Upper lobe of left lung (tissue), 6 donors: ENCODE data around the gene USP24. TPM values are rescaled to one million over a fixed set of nuclear protein-coding genes. Genes with fewer than 3 reads are reported as not detected.

ENCODE experiments used
- ATAC-seq, 2 donors: fragments of 200-7000 bp; cut with Tn5 transposase; one replicate each; pipeline ENCODE4 v1.9.1; 2022; ENCODE audit warnings: mild to moderate bottlenecking in 2 of 2, moderate library complexity in 2 of 2; ENCODE audit not compliant: low FRiP score in 2 of 2
- DNase-seq, 2 donors: peaks; one replicate each; pipeline ENCODE4 v3.0.0-alpha.2; 2019 to 2020
- H3K27ac ChIP-seq, 4 donors: fragments of 200-600 bp; sonication (generic); one replicate each; pipeline ENCODE4 v1.5.1; 2016 to 2019
- H3K27me3 ChIP-seq, 4 donors: fragments of 200-600 bp; sonication (generic); one replicate each; pipeline ENCODE4 v1.5.1; 2017 to 2019
- H3K36me3 ChIP-seq, 4 donors: fragments of 200-600 bp; sonication (generic); one replicate each; pipeline ENCODE4 v1.5.1; 2016 to 2019
- H3K4me1 ChIP-seq, 4 donors: fragments of 200-600 bp; sonication (generic); one replicate each; pipeline ENCODE4 v1.5.1; 2018 to 2019
- H3K4me3 ChIP-seq, 4 donors: fragments of 200-600 bp; sonication (generic); one replicate each; pipeline ENCODE4 v1.5.1; 2017 to 2019; ENCODE audit warnings: mild to moderate bottlenecking in 2 of 4, moderate library complexity in 1 of 4
- H3K9me3 ChIP-seq, 4 donors: fragments of 200-600 bp; sonication (generic); one replicate each; pipeline ENCODE4 v1.5.1; 2018 to 2019
- CTCF ChIP-seq, 6 experiments: fragments of 450-650 bp in 4 of 6; fragments of 200-600 bp in 2 of 6; sonication (generic) in 2 of 6; IDR thresholded peaks; one replicate each; pipeline ENCODE4 v1.5.1; 2016 to 2019; ENCODE audit warnings: antibody characterized with exemption in 6 of 6
- EP300 ChIP-seq, 4 donors: sonication (generic); formaldehyde crosslinking; IDR thresholded peaks; one replicate each; pipeline ENCODE4 v1.5.1; 2017; ENCODE audit warnings: antibody characterized with exemption in 4 of 4, control low read depth in 2 of 4
- POLR2A ChIP-seq, 4 donors: fragments of 450-650 bp; IDR thresholded peaks; one replicate each; pipeline ENCODE4 v1.5.1; 2016 to 2017; ENCODE audit warnings: antibody characterized with exemption in 4 of 4, mild to moderate bottlenecking in 2 of 4
- POLR2AphosphoS5 ChIP-seq, 2 donors: sonication (generic); formaldehyde crosslinking; IDR thresholded peaks; one replicate each; pipeline ENCODE4 v1.5.1; 2017; ENCODE audit warnings: antibody characterized with exemption in 2 of 2
- WGBS, 2 donors: methylation state at CpG; one replicate each; pipeline ENCODE4 v1.1.5; 2017 to 2018; 5-methylcytosine and 5-hydroxymethylcytosine counted together
- total RNA-seq, 6 donors: library from RNA; depleted of rRNA in 4 of 6; stranded (reverse); fragments of >200 nt in 4 of 6; gene quantifications; one replicate each; pipeline versions ENCODE4 v1.1.0 to v1.2.1, GENCODE V29; 2016 to 2021
- donor health status: DM: no; HTN: no; CAD: no; lungs with moderate emphysema.
- donor health status: DM: no; HTN: yes; CAD: no; lungs with severe emphysema.

USP24 gene
- 10 to 100 TPM; 31.9 to 57.6 (median 41.9) TPM for total RNA-seq

GRCh38 chr1:55215194-55216021, at the start of gene USP24:
USP24 (minus strand) TSS chr1:55215364; CDS start chr1:55215113, 251 bp downstream.
- Histone ChIP-seq H3K27ac (peak within 1 kb of the TSS; percentile 93 to 98 (median 96)), H3K4me3 (peak within 1 kb of the TSS; percentile 48 to 87 (median 77)), H3K4me1 (peaks cover 34 to 66% (median 49%) of the 10 kb centered on the region in 4 donors), H3K36me3 (no peaks in the 10 kb centered on the region), H3K9me3 (no peaks in the 10 kb centered on the region), H3K27me3 (no peaks in the 10 kb centered on the region)
- TF ChIP-seq CTCF (IDR thresholded peaks at IDR 0.05) (peak in 2 of 6 experiments; percentile 11 to 16), POLR2A (IDR thresholded peaks at IDR 0.05) (peak in 3 of 4 donors; percentile 79 to 96 (median 82)), POLR2AphosphoS5 (IDR thresholded peaks at IDR 0.05) (peak; percentile 80 to 86), EP300 (IDR thresholded peaks at IDR 0.05) (peak in 1 of 4 donors; percentile 12)
- peak; percentile 91 to 96 for ATAC-seq
- WGBS, 2 donors, result 3 to 6% methylated on average over 11 to 26 of the region's 96 CpGs
- peak; percentile 80 to 96 for DNase-seq

- 73 to 85% methylated on average over 1 of the region's 1 CpG for WGBS, 2 donors
- H3K36me3 ChIP-seq, result no peaks in the 10 kb centered on the region
- H3K27me3 ChIP-seq, result no peaks in the 10 kb centered on the region
- no peak overlapping the region for H3K4me3 ChIP-seq
- no peaks in the 10 kb centered on the region for H3K9me3 ChIP-seq
- H3K4me1 ChIP-seq, result no peaks in the 10 kb centered on the region
- no peak overlapping the region for H3K27ac ChIP-seq
- TF ChIP-seq POLR2A (IDR thresholded peaks at IDR 0.05), result no peak
- no peak for DNase-seq
- peak in 1 of 2 donors; percentile 39 for ATAC-seq
These were observed 47.7 kb upstream of the USP24 start for GRCh38 chr1:55262822-55263221.

- Histone ChIP-seq H3K9me3 (no peaks in the 10 kb centered on the region), H3K27me3 (no peaks in the 10 kb centered on the region), H3K4me1 (no peaks in the 10 kb centered on the region), H3K36me3 (no peaks in the 10 kb centered on the region), H3K4me3 (no peak overlapping the region), H3K27ac (no peak overlapping the region)
- ATAC-seq (no peak), DNase-seq (no peak)
- WGBS, 2 donors, result 74 to 83% methylated on average over 7 of the region's 7 CpGs
- no peak for TF ChIP-seq POLR2AphosphoS5 (IDR thresholded peaks at IDR 0.05)
- no peak for TF ChIP-seq POLR2A (IDR thresholded peaks at IDR 0.05)
- no peak for TF ChIP-seq CTCF (IDR thresholded peaks at IDR 0.05)
These were observed 44.9 kb upstream of the USP24 start for GRCh38 chr1:55259911-55260609.

- Histone ChIP-seq H3K27me3 (no peaks in the 10 kb centered on the region), H3K27ac (no peak overlapping the region), H3K4me3 (no peak overlapping the region), H3K9me3 (no peaks in the 10 kb centered on the region), H3K36me3 (no peaks in the 10 kb centered on the region), H3K4me1 (no peaks in the 10 kb centered on the region)
- DNase-seq (no peak), ATAC-seq (no peak)
- no peak for TF ChIP-seq CTCF (IDR thresholded peaks at IDR 0.05)
- WGBS, 2 donors, result 46 to 52% methylated on average over 3 of the region's 3 CpGs
These were observed 42.8 kb upstream of the USP24 start for GRCh38 chr1:55257958-55258357.

GRCh38 chr1:55255901-55256300, 40.7 kb upstream of the USP24 start:
- Histone ChIP-seq H3K27ac (no peak overlapping the region), H3K4me3 (no peak overlapping the region), H3K27me3 (no peaks in the 10 kb centered on the region), H3K4me1 (no peaks in the 10 kb centered on the region), H3K36me3 (no peaks in the 10 kb centered on the region), H3K9me3 (no peaks in the 10 kb centered on the region)
- 91 to 92% methylated on average over 3 of the region's 3 CpGs for whole genome bisulfite sequencing, 2 donors
- no peak for DNase-seq
- no peak for TF ChIP-seq CTCF (IDR thresholded peaks at IDR 0.05)
- no peak for TF ChIP-seq EP300 (IDR thresholded peaks at IDR 0.05)
- TF ChIP-seq POLR2AphosphoS5 (IDR thresholded peaks at IDR 0.05), result no peak
- no peak for TF ChIP-seq POLR2A (IDR thresholded peaks at IDR 0.05)
- no peak for ATAC-seq
